Nephron (organoid): ENCODE results near the gene HNRNPA1.

Source experiments
- H3K27ac Mint-ChIP-seq, 3 experiments: 2 replicates each; pipeline ENCODE4 v1.8.0; 2020; ENCODE audit warnings: mixed read lengths in 3 of 3, mild to moderate bottlenecking in 2 of 3, moderate library complexity in 1 of 3
- H3K27me3 Mint-ChIP-seq: 2 replicates; pipeline ENCODE4 v1.8.0; 2021; ENCODE audit warnings: low read depth, mild to moderate bottlenecking, moderate library complexity, mixed read lengths
- H3K36me3 Mint-ChIP-seq: 2 replicates; pipeline ENCODE4 v1.8.0; 2020; ENCODE audit warnings: low read depth, mixed read lengths
- H3K4me1 Mint-ChIP-seq: 2 replicates; pipeline ENCODE4 v1.8.0; 2020; ENCODE audit warnings: mixed read lengths
- H3K4me3 Mint-ChIP-seq, 3 experiments: 2 replicates each; pipeline ENCODE4 v1.8.0; 2020; ENCODE audit warnings: mild to moderate bottlenecking in 3 of 3, mixed read lengths in 3 of 3, moderate library complexity in 2 of 3
- H3K9me3 Mint-ChIP-seq: 2 replicates; pipeline ENCODE4 v1.8.0; 2020; ENCODE audit warnings: mixed read lengths
- CTCF ChIP-seq, 3 experiments: fragments of 200-600 bp; sonication (generic); IDR thresholded peaks; one replicate each; pipeline ENCODE4 v1.5.0; 2021; ENCODE audit warnings: antibody characterized with exemption in 3 of 3; ENCODE audit not compliant: unreplicated experiment in 3 of 3

Gene HNRNPA1

GRCh38 chr12:54299515-54300224, 19.1 kb downstream of the HNRNPA1 start:
- H3K9me3 Mint-ChIP-seq = no peaks in the 10 kb centered on the region
- peak overlapping the region in 1 of 3 experiments; percentile 8 for H3K27ac Mint-ChIP-seq
- no peaks in the 10 kb centered on the region for H3K36me3 Mint-ChIP-seq
- TF ChIP-seq CTCF (IDR thresholded peaks at IDR 0.05; ENCODE audit: unreplicated experiment in 3 of 3) = no peak
- peaks cover 15% of the 10 kb centered on the region for H3K4me1 Mint-ChIP-seq
- peaks cover 11% of the 10 kb centered on the region for H3K27me3 Mint-ChIP-seq
- peak overlapping the region; percentile 10 to 72 (median 31) for H3K4me3 Mint-ChIP-seq

- H3K9me3 Mint-ChIP-seq = no peaks in the 10 kb centered on the region
- H3K27me3 Mint-ChIP-seq = peaks cover 11% of the 10 kb centered on the region
- TF ChIP-seq CTCF (IDR thresholded peaks at IDR 0.05; ENCODE audit: unreplicated experiment in 3 of 3) = no peak
- peak overlapping the region; percentile 31 to 72 (median 65) for H3K4me3 Mint-ChIP-seq
- H3K36me3 Mint-ChIP-seq = no peaks in the 10 kb centered on the region
- peaks cover 15% of the 10 kb centered on the region for H3K4me1 Mint-ChIP-seq
- H3K27ac Mint-ChIP-seq = peak overlapping the region in 1 of 3 experiments; percentile 59
Measured at GRCh38 chr12:54300225-54300731, 19.8 kb downstream of the HNRNPA1 start.

GRCh38 chr12:54300732-54301427, 20.4 kb downstream of the HNRNPA1 start, which contains the start of gene NFE2:
NFE2 (minus strand) TSS chr12:54301015; CDS start chr12:54295248, 5,767 bp downstream.
- H3K27me3 Mint-ChIP-seq = peaks cover 11% of the 10 kb centered on the region
- TF ChIP-seq CTCF (IDR thresholded peaks at IDR 0.05; ENCODE audit: unreplicated experiment in 3 of 3) = no peak
- H3K27ac Mint-ChIP-seq = peak within 1 kb of the TSS in 2 of 3 experiments; percentile 46 to 59
- peaks cover 15% of the 10 kb centered on the region for H3K4me1 Mint-ChIP-seq
- no peaks in the 10 kb centered on the region for H3K9me3 Mint-ChIP-seq
- H3K36me3 Mint-ChIP-seq = no peaks in the 10 kb centered on the region
- peak within 1 kb of the TSS; percentile 31 to 72 (median 65) for H3K4me3 Mint-ChIP-seq

- Mint-ChIP-seq H3K9me3 (no peaks in the 10 kb centered on the region), H3K27ac (peak overlapping the region in 1 of 3 experiments; percentile 59)
- TF ChIP-seq CTCF (IDR thresholded peaks at IDR 0.05; ENCODE audit: unreplicated experiment in 3 of 3) = no peak
Measured at GRCh38 chr12:54301428-54302048, 21.0 kb downstream of the HNRNPA1 start.

GRCh38 chr12:54303640-54304039, 23.1 kb downstream of the HNRNPA1 start:
- Mint-ChIP-seq H3K36me3 (no peaks in the 10 kb centered on the region), H3K4me1 (peaks cover 15% of the 10 kb centered on the region), H3K27me3 (peaks cover 11% of the 10 kb centered on the region), H3K27ac (no peak overlapping the region), H3K4me3 (no peak overlapping the region), H3K9me3 (no peaks in the 10 kb centered on the region)
- TF ChIP-seq CTCF (IDR thresholded peaks at IDR 0.05; ENCODE audit: unreplicated experiment in 3 of 3) = no peak

More at GRCh38 chr12:54301428-54302048, 21.0 kb downstream of the HNRNPA1 start:
- peaks cover 15% of the 10 kb centered on the region for H3K4me1 Mint-ChIP-seq
- peaks cover 11% of the 10 kb centered on the region for H3K27me3 Mint-ChIP-seq
- H3K36me3 Mint-ChIP-seq = no peaks in the 10 kb centered on the region
- peak overlapping the region; percentile 9 to 72 (median 50) for H3K4me3 Mint-ChIP-seq
